Psoas muscle (tissue), 8 donors: ENCODE data around the gene IFT57. TPM values are rescaled to one million over a fixed set of nuclear protein-coding genes. Genes with fewer than 3 reads are reported as not detected.

Experiments used
- ATAC-seq, 4 donors: fragments of 200-7000 bp; cut with Tn5 transposase; one replicate each; pipeline ENCODE4 v1.9.1; 2020; ENCODE audit warnings: moderate library complexity in 3 of 4, mild to moderate bottlenecking in 2 of 4
- DNase-seq, 2 donors: peaks; one replicate each; pipeline ENCODE4 v3.0.0-alpha.2; 2020
- H3K27ac ChIP-seq: fragments of 200-600 bp; one replicate; pipeline ENCODE4 v1.8.0; 2022
- H3K27me3 ChIP-seq, 3 donors: fragments of 200-600 bp in 1 of 3; one replicate each; pipeline versions ENCODE4 v1.6.1 to v1.8.0; 2013 to 2022; ENCODE audit warnings: low read length in 2 of 3, mild to moderate bottlenecking in 2 of 3, moderate library complexity in 1 of 3; ENCODE audit not compliant: insufficient read depth in 3 of 3
- H3K36me3 ChIP-seq, 2 donors: fragments of 200-600 bp in 1 of 2; one replicate each; pipeline versions ENCODE4 v1.6.1 to v1.8.0; 2013 to 2022; ENCODE audit warnings: low read depth in 1 of 2, mild to moderate bottlenecking in 1 of 2, moderate library complexity in 1 of 2; ENCODE audit not compliant: insufficient read depth in 1 of 2
- H3K4me1 ChIP-seq: fragments of 200-600 bp; one replicate; pipeline ENCODE4 v1.8.0; 2022
- H3K4me3 ChIP-seq: fragments of 200-600 bp; one replicate; pipeline ENCODE4 v1.8.0; 2022; ENCODE audit warnings: mild to moderate bottlenecking
- H3K9me3 ChIP-seq: fragments of 200-600 bp; one replicate; pipeline ENCODE4 v1.8.0; 2022
- WGBS, 3 donors: extraction: QIAGEN DNeasy Blood & Tissue Kit; methylation state at CpG; one replicate each; pipeline versions ENCODE4 v1.1.6 to v1.1.7; 2013; 5-methylcytosine and 5-hydroxymethylcytosine counted together
- intact Hi-C, 2 donors: fragments of 100-400 bp; cut with DNase I; formaldehyde crosslinking; loops; one replicate each; pipeline versions ENCODE4 v1.11.0 to v1.14.2; 2022
- polyA plus RNA-seq, 3 donors: library from polyadenylated mRNA; stranded (reverse); fragments of 200-250 nt; gene quantifications; one replicate each; pipeline ENCODE4 v1.2.3, GENCODE V29; 2013
- total RNA-seq, 4 donors: library from RNA; stranded (reverse); fragmentation: NEBNext Ultra II Directional in 2 of 4; extraction: Animal tissue kit (Norgen Biotek cat#: 25700) in 2 of 4; gene quantifications; one replicate each; pipeline versions ENCODE4 v1.2.1 to v1.2.4, GENCODE V29; 2021 to 2023
- TF ChIP-seq, protein P1 (sequence below): fragments of 200-600 bp; IDR thresholded peaks from one replicate; pipeline ENCODE4 v1.8.0; 2022; ENCODE audit warnings: antibody characterized with exemption
- donor health status: healthy with polysubstance abuse.
- donor health status: DM: no; HTN: no; CAD: no; lungs with moderate emphysema.
- donor health status: Bipolar disorder and iron deficiency.
- donor health status: healthy.
- donor health status: DM: yes; HTN: yes; CAD: no.
- donor health status: DM: no; HTN: no; CAD: no.
- donor health status: DM: no; HTN: no; CAD: no.
- donor health status: DM: yes; HTN: yes; CAD: no.

IFT57 gene
- total and polyA plus RNA-seq, 7 donors, result 5.3 to 18.0 (median 14.6) TPM

DNA sequence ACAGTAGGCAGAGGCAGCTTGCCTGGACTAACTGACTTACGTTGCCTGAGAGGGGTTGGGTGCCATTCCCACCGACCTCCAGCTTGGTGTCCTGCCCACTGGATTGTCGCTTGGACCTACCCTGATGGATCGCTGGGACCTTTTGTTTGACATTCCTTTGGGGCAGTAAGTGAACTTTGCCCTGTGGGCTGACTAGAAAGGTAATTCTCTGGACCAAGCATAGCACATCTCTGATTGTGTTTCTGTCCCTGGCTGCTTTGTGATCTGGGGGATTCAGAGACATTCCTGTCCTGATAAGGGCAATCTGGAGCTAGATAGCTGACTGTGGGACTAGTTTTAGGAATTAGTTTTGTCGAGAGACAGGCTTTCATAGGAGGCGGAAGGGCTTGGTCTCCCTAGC is 19.5 kb upstream of the IFT57 start:
- ATAC-seq (no peak), DNase-seq (no peak)
- whole genome bisulfite sequencing, 3 donors, result 90 to 95% (median 92%) methylated on average over 6 of the region's 6 CpGs
- no peak overlapping the region for H3K27ac ChIP-seq
- no peaks in the 10 kb centered on the region for H3K4me1 ChIP-seq
- intact Hi-C loops, result no loop called here
- no peaks in the 10 kb centered on the region for H3K27me3 ChIP-seq
- H3K4me3 ChIP-seq, result no peak overlapping the region
- TF ChIP-seq, protein P1, sequence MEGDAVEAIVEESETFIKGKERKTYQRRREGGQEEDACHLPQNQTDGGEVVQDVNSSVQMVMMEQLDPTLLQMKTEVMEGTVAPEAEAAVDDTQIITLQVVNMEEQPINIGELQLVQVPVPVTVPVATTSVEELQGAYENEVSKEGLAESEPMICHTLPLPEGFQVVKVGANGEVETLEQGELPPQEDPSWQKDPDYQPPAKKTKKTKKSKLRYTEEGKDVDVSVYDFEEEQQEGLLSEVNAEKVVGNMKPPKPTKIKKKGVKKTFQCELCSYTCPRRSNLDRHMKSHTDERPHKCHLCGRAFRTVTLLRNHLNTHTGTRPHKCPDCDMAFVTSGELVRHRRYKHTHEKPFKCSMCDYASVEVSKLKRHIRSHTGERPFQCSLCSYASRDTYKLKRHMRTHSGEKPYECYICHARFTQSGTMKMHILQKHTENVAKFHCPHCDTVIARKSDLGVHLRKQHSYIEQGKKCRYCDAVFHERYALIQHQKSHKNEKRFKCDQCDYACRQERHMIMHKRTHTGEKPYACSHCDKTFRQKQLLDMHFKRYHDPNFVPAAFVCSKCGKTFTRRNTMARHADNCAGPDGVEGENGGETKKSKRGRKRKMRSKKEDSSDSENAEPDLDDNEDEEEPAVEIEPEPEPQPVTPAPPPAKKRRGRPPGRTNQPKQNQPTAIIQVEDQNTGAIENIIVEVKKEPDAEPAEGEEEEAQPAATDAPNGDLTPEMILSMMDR, result no peak
- no peaks in the 10 kb centered on the region for H3K9me3 ChIP-seq
- H3K36me3 ChIP-seq, result no peaks in the 10 kb centered on the region

DNA sequence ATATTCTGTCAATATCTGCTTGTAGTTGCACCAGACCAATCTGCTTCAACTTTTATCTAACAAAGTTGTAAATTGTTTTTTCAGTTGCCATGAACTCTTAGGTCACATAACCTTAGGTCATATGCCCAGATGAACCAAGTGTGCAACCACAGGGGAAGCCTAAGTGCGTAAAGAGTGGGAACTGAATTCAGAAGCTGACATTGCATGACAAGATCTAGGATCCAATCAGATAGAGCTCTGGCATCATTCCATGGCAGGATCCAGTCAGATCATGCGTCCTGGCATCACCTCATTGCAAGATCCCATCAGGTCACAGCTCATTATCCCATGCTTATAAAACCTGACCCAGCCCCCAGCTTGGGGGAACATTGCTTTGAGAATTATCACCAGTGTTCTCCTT is 18.9 kb upstream of the IFT57 start:
- Histone ChIP-seq H3K27me3 (no peaks in the 10 kb centered on the region), H3K9me3 (no peaks in the 10 kb centered on the region), H3K4me3 (no peak overlapping the region), H3K27ac (no peak overlapping the region), H3K4me1 (no peaks in the 10 kb centered on the region), H3K36me3 (no peaks in the 10 kb centered on the region)
- intact Hi-C loops, result no loop called here
- ATAC-seq (no peak), DNase-seq (no peak)
- 76 to 80% (median 77%) methylated on average over 2 of the region's 2 CpGs for WGBS, 3 donors
- TF ChIP-seq, protein P1, result no peak

DNA sequence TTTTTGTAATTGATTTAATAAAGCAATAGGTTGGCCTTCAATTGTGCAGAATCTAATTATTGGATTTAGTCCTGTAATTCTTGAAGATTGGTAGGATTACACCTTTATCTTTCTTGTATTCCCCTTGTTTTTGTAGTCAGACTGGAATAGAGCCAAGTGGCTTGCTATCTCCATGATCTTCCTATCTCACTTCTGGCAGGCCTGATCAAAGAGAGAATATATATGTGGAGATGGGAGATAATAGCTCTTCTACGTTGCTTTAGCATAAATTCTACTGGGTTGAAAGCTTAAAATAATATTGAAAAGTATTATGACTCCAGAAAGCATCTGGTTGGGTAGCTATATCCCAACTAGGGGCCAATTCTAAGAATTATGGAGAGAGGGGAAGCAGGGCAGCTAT is 16.9 kb upstream of the IFT57 start:
- H3K4me1 ChIP-seq, result no peaks in the 10 kb centered on the region
- H3K27ac ChIP-seq, result no peak overlapping the region
- no peak overlapping the region for H3K4me3 ChIP-seq
- H3K9me3 ChIP-seq, result no peaks in the 10 kb centered on the region
- 59 to 68% (median 64%) methylated on average over 1 of the region's 1 CpG for WGBS, 3 donors
- TF ChIP-seq, protein P1, result no peak
- no peaks in the 10 kb centered on the region for H3K36me3 ChIP-seq
- H3K27me3 ChIP-seq, result no peaks in the 10 kb centered on the region
- DNase-seq, result no peak
- no peak for ATAC-seq
- intact Hi-C loops, result no loop called here

DNA sequence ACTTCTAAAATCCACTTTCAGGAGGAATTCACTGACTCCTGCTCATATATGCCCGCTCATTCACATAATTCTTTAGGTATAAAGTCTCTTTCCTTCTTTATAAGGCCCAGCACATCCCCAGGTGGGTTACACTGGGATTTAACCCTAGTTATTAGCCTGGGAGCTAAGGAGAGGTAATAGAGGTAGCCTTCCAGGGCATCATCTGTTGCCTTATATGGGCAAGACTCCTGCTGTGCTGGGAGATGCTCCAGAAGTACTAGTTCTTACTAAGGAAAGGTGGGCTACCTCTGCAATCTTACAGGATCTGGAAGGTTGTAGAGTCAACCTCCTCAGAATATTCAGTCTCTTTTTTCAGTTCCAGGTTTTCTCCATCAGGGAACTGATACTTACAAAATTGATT is 13.1 kb upstream of the IFT57 start:
- H3K36me3 ChIP-seq, result no peaks in the 10 kb centered on the region
- TF ChIP-seq, protein P1, result no peak
- H3K4me1 ChIP-seq, result no peaks in the 10 kb centered on the region
- 95 to 100% (median 100%) methylated on average over 1 of the region's 1 CpG for WGBS, 3 donors
- no peak overlapping the region for H3K4me3 ChIP-seq
- H3K27me3 ChIP-seq, result no peaks in the 10 kb centered on the region
- H3K9me3 ChIP-seq, result no peaks in the 10 kb centered on the region
- no peak overlapping the region for H3K27ac ChIP-seq
- intact Hi-C loops, result no loop called here
- ATAC-seq (no peak), DNase-seq (no peak)

DNA sequence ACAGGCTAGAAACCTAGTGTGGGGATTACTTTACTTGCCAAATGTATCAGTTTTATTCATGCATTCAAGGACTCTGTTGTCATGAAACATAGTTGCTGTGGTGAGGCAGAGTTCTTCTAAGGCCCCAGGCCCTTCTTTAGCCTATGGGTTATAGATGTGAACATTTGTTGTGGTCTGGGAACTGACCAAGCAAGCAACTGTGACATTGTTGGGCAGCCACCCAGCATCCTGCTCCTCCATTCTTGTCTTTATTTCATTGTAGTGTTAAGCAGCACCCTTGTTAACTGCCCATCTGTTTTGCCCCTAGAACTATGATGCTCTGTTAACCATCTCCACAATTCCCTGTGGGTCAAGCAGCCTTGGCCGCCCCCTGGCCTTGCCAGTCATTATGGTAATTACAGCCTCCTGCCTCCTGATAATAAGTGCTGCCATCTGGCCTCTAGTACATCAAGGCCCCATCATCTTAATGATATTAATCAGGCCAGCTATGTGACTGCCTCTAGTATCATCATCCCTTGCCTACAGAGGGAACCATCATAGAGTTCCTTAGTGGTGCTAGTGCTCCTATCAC is 12.2 kb upstream of the IFT57 start:
- ATAC-seq, result no peak
- H3K27me3 ChIP-seq, result no peaks in the 10 kb centered on the region
- TF ChIP-seq, protein P1, result no peak
- H3K4me1 ChIP-seq, result no peaks in the 10 kb centered on the region
- intact Hi-C loops, result no loop called here
- no peaks in the 10 kb centered on the region for H3K9me3 ChIP-seq
- no peak overlapping the region for H3K4me3 ChIP-seq
- no peak for DNase-seq
- H3K36me3 ChIP-seq, result no peaks in the 10 kb centered on the region
- no peak overlapping the region for H3K27ac ChIP-seq
- 76 to 86% (median 83%) methylated on average over 1 of the region's 1 CpG for WGBS, 3 donors
